SK-N-MC (cell line): Measurements from ENCODE around the gene TNFRSF18.

Experiments
- DNase-seq: peaks from one replicate; pipeline ENCODE4 v3.0.0-alpha.2; 2011; ENCODE audit warnings: low read depth, low spot score
- H3K27ac ChIP-seq: fragments of 200-600 bp; sonication (generic); 2 replicates; pipeline ENCODE4 v1.5.1; 2016; ENCODE audit warnings: mixed run types
- H3K36me3 ChIP-seq: fragments of 200-600 bp; sonication (generic); 2 replicates; pipeline ENCODE4 v1.6.1; 2017; ENCODE audit warnings: antibody characterized with exemption, low read length, mixed read lengths; ENCODE audit not compliant: insufficient read depth
- H3K4me3 ChIP-seq: fragments of 200-600 bp; sonication (generic); 2 replicates; pipeline ENCODE4 v1.5.1; 2016
- H3K9ac ChIP-seq: fragments of 200-600 bp; sonication (generic); 2 replicates; pipeline ENCODE4 v1.8.0; 2017; ENCODE audit warnings: mixed run types, mixed read lengths; ENCODE audit not compliant: insufficient read length
- H3K9me3 ChIP-seq: fragments of 200-600 bp; sonication (generic); 2 replicates; pipeline ENCODE4 v1.6.1; 2017; ENCODE audit warnings: low read depth, mild to moderate bottlenecking, antibody characterized with exemption, low read length, moderate library complexity, mixed read lengths
- EZH2 ChIP-seq: fragments of 200-600 bp; sonication (generic); IDR thresholded peaks from one replicate; pipeline ENCODE4 v1.6.1; 2017; ENCODE audit warnings: antibody characterized with exemption
- FOXP2 ChIP-seq: optimal IDR thresholded peaks from 2 replicates; pipeline ENCODE3; 2011; ENCODE audit warnings: mild to moderate bottlenecking, moderate library complexity; ENCODE audit not compliant: insufficient read depth; ENCODE audit errors: extremely low read length, control extremely low read depth
- POLR2AphosphoS5 ChIP-seq: IDR thresholded peaks from 2 replicates; pipeline ENCODE4 v1.6.1; 2012; ENCODE audit warnings: mild to moderate bottlenecking, low read depth, low read length, borderline replicate concordance

The TNFRSF18 gene

DNA sequence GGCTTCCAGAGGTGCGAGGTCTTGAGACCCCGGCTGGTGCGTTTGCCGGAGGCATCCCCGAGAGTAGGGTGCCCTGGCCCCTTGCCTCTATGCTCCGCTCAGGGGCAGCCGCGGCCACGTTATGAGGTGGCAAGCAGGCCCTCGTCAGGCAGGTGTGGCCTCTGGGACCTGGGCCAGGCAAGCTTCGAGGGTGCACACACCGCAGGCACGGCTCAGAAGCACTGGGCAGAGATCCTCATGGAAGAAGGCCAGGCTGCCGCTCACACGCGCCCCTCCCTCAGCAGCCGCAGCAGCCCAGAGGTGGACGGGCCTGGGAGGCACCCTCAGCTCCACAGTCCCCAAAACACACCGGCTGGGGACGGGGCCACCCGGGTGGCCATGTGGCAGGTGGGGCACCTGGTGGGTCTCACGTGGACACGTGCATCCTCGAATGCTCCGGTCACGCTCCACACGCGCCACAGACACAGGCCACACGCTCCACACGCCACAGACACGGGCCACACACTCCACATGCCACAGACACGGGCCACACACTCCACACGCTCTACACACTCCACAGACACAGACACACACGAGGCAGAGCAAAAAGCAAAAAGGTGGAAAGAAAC, 18.9 kb upstream of the TNFRSF18 start:
- Histone ChIP-seq H3K36me3 (peaks cover 28% of the 10 kb centered on the region; the same call in 1 of the 2 replicates), H3K4me3 (no peak overlapping the region), H3K9me3 (no peaks in the 10 kb centered on the region), H3K9ac (no peak overlapping the region), H3K27ac (no peak overlapping the region)
- DNase-seq = no peak
- TF ChIP-seq FOXP2 = no peak
- no peak for TF ChIP-seq EZH2
- TF ChIP-seq POLR2AphosphoS5 = no peak

DNA sequence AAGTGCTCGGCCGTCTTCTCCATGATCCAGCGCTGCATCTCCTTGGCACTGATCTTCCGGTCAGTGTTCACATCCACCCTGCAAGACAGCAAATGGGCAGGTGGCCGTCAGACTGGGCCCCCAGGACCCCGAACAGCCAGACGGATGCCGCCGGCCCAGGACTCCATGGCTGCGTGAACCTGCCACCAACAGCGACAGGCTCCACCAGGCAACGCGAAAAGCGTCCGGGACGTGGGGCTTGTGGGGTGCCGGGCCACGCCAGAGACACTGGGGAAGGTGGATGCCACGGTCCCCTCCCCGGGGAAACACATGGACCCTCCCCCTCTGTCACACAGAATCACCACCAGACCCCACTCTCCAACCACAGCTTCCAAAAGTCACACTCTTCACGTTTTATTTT, 17.5 kb upstream of the TNFRSF18 start:
- H3K36me3 ChIP-seq = peaks cover 25% of the 10 kb centered on the region; the same call in 1 of the 2 replicates
- no peak overlapping the region for H3K27ac ChIP-seq
- no peak overlapping the region for H3K4me3 ChIP-seq
- TF ChIP-seq POLR2AphosphoS5 = no peak
- no peak for TF ChIP-seq FOXP2
- TF ChIP-seq EZH2 = no peak
- H3K9me3 ChIP-seq = no peaks in the 10 kb centered on the region
- DNase-seq = no peak
- H3K9ac ChIP-seq = no peak overlapping the region

GRCh38 chr1:1223321-1223720, 16.9 kb upstream of the TNFRSF18 start:
- Histone ChIP-seq H3K9ac (no peak overlapping the region), H3K4me3 (no peak overlapping the region), H3K9me3 (no peaks in the 10 kb centered on the region), H3K27ac (no peak overlapping the region), H3K36me3 (peaks cover 20% of the 10 kb centered on the region; the same call in 1 of the 2 replicates)
- no peak for DNase-seq
- TF ChIP-seq FOXP2 (no peak), POLR2AphosphoS5 (no peak), EZH2 (no peak)

GRCh38 chr1:1222575-1223225, 16.3 kb upstream of the TNFRSF18 start:
- H3K9me3 ChIP-seq = no peaks in the 10 kb centered on the region
- no peak overlapping the region for H3K27ac ChIP-seq
- H3K4me3 ChIP-seq = no peak overlapping the region
- peaks cover 13% of the 10 kb centered on the region; the same call in 1 of the 2 replicates for H3K36me3 ChIP-seq
- H3K9ac ChIP-seq = no peak overlapping the region
- DNase-seq = no peak
- TF ChIP-seq FOXP2 = no peak
- TF ChIP-seq EZH2 = no peak
- TF ChIP-seq POLR2AphosphoS5 = no peak

- no peak for DNase-seq
- no peak overlapping the region for H3K4me3 ChIP-seq
- H3K9ac ChIP-seq = no peak overlapping the region
- peaks cover 12% of the 10 kb centered on the region; the same call in 1 of the 2 replicates for H3K36me3 ChIP-seq
- TF ChIP-seq EZH2 = no peak
- TF ChIP-seq POLR2AphosphoS5 = no peak
- TF ChIP-seq FOXP2 = no peak
- no peak overlapping the region; the same call in 1 of the 2 replicates for H3K27ac ChIP-seq
- no peaks in the 10 kb centered on the region for H3K9me3 ChIP-seq
These were observed 15.6 kb upstream of the TNFRSF18 start for GRCh38 chr1:1221887-1222574.

DNA sequence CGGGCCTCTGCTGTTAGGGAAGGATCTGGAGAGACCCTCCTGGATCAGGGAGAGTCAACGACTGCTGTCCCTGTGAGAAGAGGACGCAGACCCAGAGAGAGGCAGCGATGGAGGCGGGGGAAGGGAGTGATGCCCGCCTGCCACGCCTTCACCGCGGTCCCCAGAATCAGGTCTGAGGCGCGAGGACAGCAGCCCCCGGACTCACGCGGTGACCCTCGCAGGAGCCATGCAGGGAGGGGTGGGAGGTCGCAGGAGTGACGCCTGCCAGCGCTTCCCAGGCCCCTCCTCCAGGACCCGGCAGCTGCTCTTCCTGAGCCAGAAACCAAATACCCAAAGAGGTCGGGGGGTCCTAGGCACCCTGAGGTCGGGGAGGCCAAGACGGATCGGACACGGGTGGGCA, 13.8 kb upstream of the TNFRSF18 start:
- DNase-seq = no peak
- peaks cover 17% of the 10 kb centered on the region; the same call in 1 of the 2 replicates for H3K36me3 ChIP-seq
- no peak overlapping the region for H3K27ac ChIP-seq
- no peaks in the 10 kb centered on the region for H3K9me3 ChIP-seq
- TF ChIP-seq POLR2AphosphoS5 = no peak
- TF ChIP-seq FOXP2 = no peak
- no peak for TF ChIP-seq EZH2
- no peak overlapping the region for H3K4me3 ChIP-seq
- H3K9ac ChIP-seq = no peak overlapping the region

DNA sequence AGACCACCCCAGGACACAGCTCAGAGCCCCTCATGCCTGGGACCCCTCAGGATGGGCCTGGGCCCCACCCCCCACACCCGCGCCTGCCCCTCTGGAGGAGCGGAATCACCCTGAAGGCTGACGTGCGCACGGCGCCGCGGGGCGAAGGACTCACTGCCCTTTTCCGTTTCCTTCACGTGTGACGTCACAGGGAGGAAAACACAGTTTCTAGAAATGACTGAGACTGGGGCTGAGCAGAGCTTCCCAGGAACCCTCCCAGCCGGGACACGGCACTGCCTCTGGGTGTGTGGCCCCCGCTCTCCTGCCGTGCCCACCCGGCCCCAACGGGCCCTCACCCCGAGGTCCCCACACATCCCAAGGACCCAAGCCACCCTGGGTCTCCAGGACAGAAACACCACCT, 12.9 kb upstream of the TNFRSF18 start:
- Histone ChIP-seq H3K9ac (no peak overlapping the region), H3K9me3 (no peaks in the 10 kb centered on the region), H3K27ac (no peak overlapping the region), H3K4me3 (no peak overlapping the region), H3K36me3 (peaks cover 17% of the 10 kb centered on the region; the same call in 1 of the 2 replicates)
- DNase-seq = no peak
- TF ChIP-seq FOXP2 = no peak
- no peak for TF ChIP-seq EZH2
- no peak for TF ChIP-seq POLR2AphosphoS5

DNA sequence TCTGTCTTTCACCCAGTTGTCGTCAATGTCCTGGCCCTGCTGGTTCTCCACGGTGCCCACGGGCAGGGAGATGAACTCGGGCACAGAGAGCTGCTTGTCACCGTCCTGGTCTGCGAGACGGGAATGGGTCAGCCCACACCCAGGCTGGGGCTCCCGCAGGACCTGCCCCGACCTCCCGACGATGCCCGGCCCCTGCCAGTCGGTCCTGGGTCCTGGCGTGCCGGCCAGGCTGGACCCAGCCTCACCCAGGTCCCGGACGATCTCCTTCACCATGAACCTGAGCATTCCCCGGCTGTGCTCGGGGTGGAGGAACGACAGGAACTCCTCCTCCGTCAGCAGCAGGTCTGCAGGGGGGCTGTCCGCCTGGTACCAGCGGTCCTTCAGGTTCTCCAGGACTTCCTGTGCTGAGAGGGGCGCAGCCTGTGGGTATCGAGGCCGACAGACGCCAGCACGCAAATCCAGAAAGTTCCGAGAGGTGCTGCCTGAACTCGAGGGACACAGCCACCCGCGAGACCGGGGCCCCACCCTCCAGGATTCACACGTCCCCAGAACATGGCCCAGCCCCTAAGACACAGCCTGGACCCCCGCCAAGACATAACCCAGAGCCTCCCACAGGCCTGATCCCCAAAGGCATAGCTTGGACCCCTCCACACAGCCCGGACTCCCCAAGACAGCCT, 12.3 kb upstream of the TNFRSF18 start:
- Histone ChIP-seq H3K4me3 (no peak overlapping the region), H3K9ac (no peak overlapping the region), H3K9me3 (no peaks in the 10 kb centered on the region), H3K27ac (no peak overlapping the region), H3K36me3 (peaks cover 17% of the 10 kb centered on the region; the same call in 1 of the 2 replicates)
- TF ChIP-seq EZH2 (no peak), POLR2AphosphoS5 (no peak), FOXP2 (no peak)
- DNase-seq = no peak
